ENCODE results near the gene KIF5B. TPM values are rescaled to one million over a fixed set of nuclear protein-coding genes. Genes with fewer than 3 reads are reported as not detected.

KIF5B gene
- total RNA-seq, 1 experiment from 2014 or later = 70.5 TPM

DNA sequence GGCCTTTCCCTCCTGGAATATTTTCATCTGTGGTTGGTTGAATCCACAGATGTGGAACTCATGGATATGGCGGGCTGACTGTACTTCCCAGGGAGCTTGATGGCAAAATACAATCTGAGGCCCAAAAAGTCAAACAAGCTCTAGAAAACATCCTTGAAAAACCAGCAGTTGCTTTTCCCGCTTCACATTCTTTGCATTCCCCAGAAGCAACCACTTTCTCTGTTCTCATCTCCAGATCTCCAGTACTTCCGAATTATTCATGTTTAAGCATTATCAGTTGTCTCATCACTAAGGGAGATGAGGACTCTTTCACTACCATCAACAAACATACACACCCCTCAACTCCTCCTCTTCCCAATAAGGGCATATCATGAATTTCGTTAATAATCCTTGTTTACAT is 55.3 kb downstream of the KIF5B start:
- WGBS (ENCODE audit: extremely low coverage, insufficient read length, low lambda C conversion rate) = 100% methylated on average over 1 of the region's 4 CpGs
- no peak overlapping the region for H2AK5ac ChIP-seq (ENCODE audit: insufficient read length, low read length)
- no peak overlapping the region for H4K91ac ChIP-seq (ENCODE audit: insufficient read length, low read depth, low read length)
- no peak overlapping the region for H3K23ac ChIP-seq (ENCODE audit: insufficient read length, low read depth, low read length)
- no peak overlapping the region for H2AFZ ChIP-seq (ENCODE audit: low read length)
- H4K20me1 ChIP-seq (ENCODE audit: control insufficient read depth, insufficient read depth, insufficient read length) = no peaks in the 10 kb centered on the region
- no peaks in the 10 kb centered on the region for H3K9me3 Mint-ChIP-seq
- H3K4me3 Mint-ChIP-seq = no peak overlapping the region; a peak in 1 of 5 replicates
- H3K18ac ChIP-seq (ENCODE audit: insufficient read length, low read depth, low read length) = no peak overlapping the region
- no peak overlapping the region for H3K14ac ChIP-seq (ENCODE audit: insufficient read depth, low read length)
- no peak overlapping the region for H3K56ac ChIP-seq (ENCODE audit: insufficient read length, low read depth, low read length)
- no peaks in the 10 kb centered on the region for H3K9me3 ChIP-seq (ENCODE audit: control insufficient read depth, low read depth, low read length)
- H3K4ac ChIP-seq (ENCODE audit: low read depth, low read length) = no peak overlapping the region
- no peak overlapping the region for H4K5ac ChIP-seq (ENCODE audit: insufficient read length, low read depth, low read length)
- H3K27ac ChIP-seq (ENCODE audit: insufficient read length, low read depth, low read length) = peak overlapping the region; percentile 72
- H3K27me3 ChIP-seq (ENCODE audit: insufficient read depth, low read length) = no peaks in the 10 kb centered on the region
- DNase-seq = no peak
- H3K27me3 Mint-ChIP-seq (ENCODE audit: low read depth) = no peaks in the 10 kb centered on the region
- TF ChIP-seq, protein P1, sequence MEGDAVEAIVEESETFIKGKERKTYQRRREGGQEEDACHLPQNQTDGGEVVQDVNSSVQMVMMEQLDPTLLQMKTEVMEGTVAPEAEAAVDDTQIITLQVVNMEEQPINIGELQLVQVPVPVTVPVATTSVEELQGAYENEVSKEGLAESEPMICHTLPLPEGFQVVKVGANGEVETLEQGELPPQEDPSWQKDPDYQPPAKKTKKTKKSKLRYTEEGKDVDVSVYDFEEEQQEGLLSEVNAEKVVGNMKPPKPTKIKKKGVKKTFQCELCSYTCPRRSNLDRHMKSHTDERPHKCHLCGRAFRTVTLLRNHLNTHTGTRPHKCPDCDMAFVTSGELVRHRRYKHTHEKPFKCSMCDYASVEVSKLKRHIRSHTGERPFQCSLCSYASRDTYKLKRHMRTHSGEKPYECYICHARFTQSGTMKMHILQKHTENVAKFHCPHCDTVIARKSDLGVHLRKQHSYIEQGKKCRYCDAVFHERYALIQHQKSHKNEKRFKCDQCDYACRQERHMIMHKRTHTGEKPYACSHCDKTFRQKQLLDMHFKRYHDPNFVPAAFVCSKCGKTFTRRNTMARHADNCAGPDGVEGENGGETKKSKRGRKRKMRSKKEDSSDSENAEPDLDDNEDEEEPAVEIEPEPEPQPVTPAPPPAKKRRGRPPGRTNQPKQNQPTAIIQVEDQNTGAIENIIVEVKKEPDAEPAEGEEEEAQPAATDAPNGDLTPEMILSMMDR (conservative IDR thresholded peaks at IDR 0.05) = no peak
- H2BK5ac ChIP-seq (ENCODE audit: insufficient read length, low read length) = no peak overlapping the region
- no peaks in the 10 kb centered on the region; a peak in 1 of 7 replicates for H3K36me3 Mint-ChIP-seq (ENCODE audit: insufficient read depth in 1 of 3, low read depth in 3 of 3)
- peaks cover 5% of the 10 kb centered on the region; the same call in 1 of the 2 replicates for H3K4me1 ChIP-seq (ENCODE audit: insufficient read depth, low read length)
- no peaks in the 10 kb centered on the region for H3K79me2 ChIP-seq (ENCODE audit: insufficient read depth, low read length)
- no peak overlapping the region for H2BK15ac ChIP-seq (ENCODE audit: low read depth, low read length)
- H2BK20ac ChIP-seq (ENCODE audit: low read depth, low read length, poor library complexity, severe bottlenecking) = no peak overlapping the region
- H3K23me2 ChIP-seq (ENCODE audit: insufficient read length, low read depth, low read length, poor library complexity, severe bottlenecking) = no peaks in the 10 kb centered on the region
- H3K4me1 Mint-ChIP-seq = peaks cover 41 to 45% of the 10 kb centered on the region in 2 experiments
- no peaks in the 10 kb centered on the region for H3K79me1 ChIP-seq (ENCODE audit: insufficient read depth, low read depth, low read length, poor library complexity, severe bottlenecking)
- no peak overlapping the region for H2BK120ac ChIP-seq (ENCODE audit: low read depth, low read length, poor library complexity, severe bottlenecking)
- H3K27ac Mint-ChIP-seq = peak overlapping the region; percentile 12 to 38 (median 13); a peak in 4 of 7 replicates
- H3K4me2 ChIP-seq (ENCODE audit: insufficient read depth, insufficient read length, low read length) = no peak overlapping the region
- no peak overlapping the region for H4K8ac ChIP-seq (replicated peaks; ENCODE audit: insufficient read length, low read depth, low read length)
- no peak overlapping the region for H3K9ac ChIP-seq (ENCODE audit: extremely low read depth, insufficient read length, low read length)
- no peak overlapping the region for H2BK12ac ChIP-seq (ENCODE audit: insufficient read length, low read depth, low read length)
- H3T11ph ChIP-seq (ENCODE audit: low read length) = no peak overlapping the region

Data from H9 (cell line).